Measurements from ENCODE around the gene KDELR1. TPM values are rescaled to one million over a fixed set of nuclear protein-coding genes. Genes with fewer than 3 reads are reported as not detected.

KDELR1 gene
- total and polyA plus RNA-seq, 9 of the 15 experiments (the other 6 are each of a cell fraction or from before 2014, with no cell fraction given): 6.1 to 165 (median 58.5) TPM

DNA sequence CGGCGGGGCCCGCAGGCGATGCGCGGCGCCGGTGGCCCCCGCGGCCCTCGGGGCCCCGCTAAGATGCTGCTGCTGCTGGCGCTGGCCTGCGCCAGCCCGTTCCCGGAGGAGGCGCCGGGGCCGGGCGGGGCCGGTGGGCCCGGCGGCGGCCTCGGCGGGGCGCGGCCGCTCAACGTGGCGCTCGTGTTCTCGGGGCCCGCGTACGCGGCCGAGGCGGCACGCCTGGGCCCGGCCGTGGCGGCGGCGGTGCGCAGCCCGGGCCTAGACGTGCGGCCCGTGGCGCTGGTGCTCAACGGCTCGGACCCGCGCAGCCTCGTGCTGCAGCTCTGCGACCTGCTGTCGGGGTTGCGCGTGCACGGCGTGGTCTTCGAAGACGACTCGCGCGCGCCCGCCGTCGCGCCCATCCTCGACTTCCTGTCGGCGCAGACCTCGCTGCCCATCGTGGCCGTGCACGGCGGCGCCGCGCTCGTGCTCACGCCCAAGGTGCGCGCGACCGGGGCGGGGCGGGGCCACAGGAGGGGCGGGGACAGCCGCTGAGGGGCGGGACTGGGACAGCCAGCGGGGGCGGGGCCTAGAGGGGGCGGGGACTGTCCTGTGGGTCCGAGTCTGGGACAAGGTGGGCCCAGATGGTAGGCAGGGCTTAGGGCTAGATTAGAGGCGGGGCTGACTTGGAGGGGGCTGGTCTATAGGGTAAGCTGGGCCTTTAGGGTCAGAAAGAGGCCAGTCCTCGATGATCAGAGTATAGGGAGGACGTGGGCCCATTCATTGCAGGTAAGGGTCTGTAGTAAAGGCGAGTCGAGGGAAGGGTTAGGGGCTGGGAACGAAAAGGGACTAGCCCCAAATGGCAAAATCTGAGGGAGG is 7.3 kb upstream of the KDELR1 start (continued):
- TF ChIP-seq, protein P1, sequence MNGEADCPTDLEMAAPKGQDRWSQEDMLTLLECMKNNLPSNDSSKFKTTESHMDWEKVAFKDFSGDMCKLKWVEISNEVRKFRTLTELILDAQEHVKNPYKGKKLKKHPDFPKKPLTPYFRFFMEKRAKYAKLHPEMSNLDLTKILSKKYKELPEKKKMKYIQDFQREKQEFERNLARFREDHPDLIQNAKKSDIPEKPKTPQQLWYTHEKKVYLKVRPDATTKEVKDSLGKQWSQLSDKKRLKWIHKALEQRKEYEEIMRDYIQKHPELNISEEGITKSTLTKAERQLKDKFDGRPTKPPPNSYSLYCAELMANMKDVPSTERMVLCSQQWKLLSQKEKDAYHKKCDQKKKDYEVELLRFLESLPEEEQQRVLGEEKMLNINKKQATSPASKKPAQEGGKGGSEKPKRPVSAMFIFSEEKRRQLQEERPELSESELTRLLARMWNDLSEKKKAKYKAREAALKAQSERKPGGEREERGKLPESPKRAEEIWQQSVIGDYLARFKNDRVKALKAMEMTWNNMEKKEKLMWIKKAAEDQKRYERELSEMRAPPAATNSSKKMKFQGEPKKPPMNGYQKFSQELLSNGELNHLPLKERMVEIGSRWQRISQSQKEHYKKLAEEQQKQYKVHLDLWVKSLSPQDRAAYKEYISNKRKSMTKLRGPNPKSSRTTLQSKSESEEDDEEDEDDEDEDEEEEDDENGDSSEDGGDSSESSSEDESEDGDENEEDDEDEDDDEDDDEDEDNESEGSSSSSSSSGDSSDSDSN (IDR thresholded peaks at IDR 0.05; ENCODE audit: borderline replicate concordance in 1 of 2, low read depth in 2 of 2, low read length in 2 of 2): peak in 1 of 2 experiments; percentile 69; a peak in 1 of 4 replicates
- TF ChIP-seq ZNF184 (CRISPR knock-in tag; IDR thresholded peaks at IDR 0.05) (no peak), CREM (IDR thresholded peaks at IDR 0.05; ENCODE audit: low read depth) (peak; percentile 82), PML (IDR thresholded peaks at IDR 0.05; ENCODE audit: low read length) (peak; percentile 61; the same call in 1 of the 2 replicates), SMARCB1 (IDR thresholded peaks at IDR 0.05; ENCODE audit: insufficient read length, low read depth) (no peak), JUN (IDR thresholded peaks at IDR 0.05; ENCODE audit: borderline replicate concordance, low read depth, low read length) (no peak), JUN (CRISPR knock-in tag; IDR thresholded peaks at IDR 0.05; ENCODE audit: borderline replicate concordance) (peak; percentile 10; the same call in 1 of the 2 replicates), MECOM (CRISPR knock-in tag; IDR thresholded peaks at IDR 0.05) (no peak; the same call in 1 of the 2 replicates)
- TF ChIP-seq, protein P2, sequence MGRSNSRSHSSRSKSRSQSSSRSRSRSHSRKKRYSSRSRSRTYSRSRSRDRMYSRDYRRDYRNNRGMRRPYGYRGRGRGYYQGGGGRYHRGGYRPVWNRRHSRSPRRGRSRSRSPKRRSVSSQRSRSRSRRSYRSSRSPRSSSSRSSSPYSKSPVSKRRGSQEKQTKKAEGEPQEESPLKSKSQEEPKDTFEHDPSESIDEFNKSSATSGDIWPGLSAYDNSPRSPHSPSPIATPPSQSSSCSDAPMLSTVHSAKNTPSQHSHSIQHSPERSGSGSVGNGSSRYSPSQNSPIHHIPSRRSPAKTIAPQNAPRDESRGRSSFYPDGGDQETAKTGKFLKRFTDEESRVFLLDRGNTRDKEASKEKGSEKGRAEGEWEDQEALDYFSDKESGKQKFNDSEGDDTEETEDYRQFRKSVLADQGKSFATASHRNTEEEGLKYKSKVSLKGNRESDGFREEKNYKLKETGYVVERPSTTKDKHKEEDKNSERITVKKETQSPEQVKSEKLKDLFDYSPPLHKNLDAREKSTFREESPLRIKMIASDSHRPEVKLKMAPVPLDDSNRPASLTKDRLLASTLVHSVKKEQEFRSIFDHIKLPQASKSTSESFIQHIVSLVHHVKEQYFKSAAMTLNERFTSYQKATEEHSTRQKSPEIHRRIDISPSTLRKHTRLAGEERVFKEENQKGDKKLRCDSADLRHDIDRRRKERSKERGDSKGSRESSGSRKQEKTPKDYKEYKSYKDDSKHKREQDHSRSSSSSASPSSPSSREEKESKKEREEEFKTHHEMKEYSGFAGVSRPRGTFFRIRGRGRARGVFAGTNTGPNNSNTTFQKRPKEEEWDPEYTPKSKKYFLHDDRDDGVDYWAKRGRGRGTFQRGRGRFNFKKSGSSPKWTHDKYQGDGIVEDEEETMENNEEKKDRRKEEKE (IDR thresholded peaks at IDR 0.05; ENCODE audit: borderline replicate concordance in 1 of 2, control insufficient read depth in 1 of 2, low read depth in 2 of 2, low read length in 1 of 2): no peak
- TF ChIP-seq, protein P3, sequence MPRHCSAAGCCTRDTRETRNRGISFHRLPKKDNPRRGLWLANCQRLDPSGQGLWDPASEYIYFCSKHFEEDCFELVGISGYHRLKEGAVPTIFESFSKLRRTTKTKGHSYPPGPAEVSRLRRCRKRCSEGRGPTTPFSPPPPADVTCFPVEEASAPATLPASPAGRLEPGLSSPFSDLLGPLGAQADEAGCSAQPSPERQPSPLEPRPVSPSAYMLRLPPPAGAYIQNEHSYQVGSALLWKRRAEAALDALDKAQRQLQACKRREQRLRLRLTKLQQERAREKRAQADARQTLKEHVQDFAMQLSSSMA (CRISPR knock-in tag; IDR thresholded peaks at IDR 0.05): no peak
- TF ChIP-seq, protein P4, sequence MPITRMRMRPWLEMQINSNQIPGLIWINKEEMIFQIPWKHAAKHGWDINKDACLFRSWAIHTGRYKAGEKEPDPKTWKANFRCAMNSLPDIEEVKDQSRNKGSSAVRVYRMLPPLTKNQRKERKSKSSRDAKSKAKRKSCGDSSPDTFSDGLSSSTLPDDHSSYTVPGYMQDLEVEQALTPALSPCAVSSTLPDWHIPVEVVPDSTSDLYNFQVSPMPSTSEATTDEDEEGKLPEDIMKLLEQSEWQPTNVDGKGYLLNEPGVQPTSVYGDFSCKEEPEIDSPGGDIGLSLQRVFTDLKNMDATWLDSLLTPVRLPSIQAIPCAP (CRISPR knock-in tag; IDR thresholded peaks at IDR 0.05; ENCODE audit: borderline replicate concordance): no peak
- TF ChIP-seq, protein P5, sequence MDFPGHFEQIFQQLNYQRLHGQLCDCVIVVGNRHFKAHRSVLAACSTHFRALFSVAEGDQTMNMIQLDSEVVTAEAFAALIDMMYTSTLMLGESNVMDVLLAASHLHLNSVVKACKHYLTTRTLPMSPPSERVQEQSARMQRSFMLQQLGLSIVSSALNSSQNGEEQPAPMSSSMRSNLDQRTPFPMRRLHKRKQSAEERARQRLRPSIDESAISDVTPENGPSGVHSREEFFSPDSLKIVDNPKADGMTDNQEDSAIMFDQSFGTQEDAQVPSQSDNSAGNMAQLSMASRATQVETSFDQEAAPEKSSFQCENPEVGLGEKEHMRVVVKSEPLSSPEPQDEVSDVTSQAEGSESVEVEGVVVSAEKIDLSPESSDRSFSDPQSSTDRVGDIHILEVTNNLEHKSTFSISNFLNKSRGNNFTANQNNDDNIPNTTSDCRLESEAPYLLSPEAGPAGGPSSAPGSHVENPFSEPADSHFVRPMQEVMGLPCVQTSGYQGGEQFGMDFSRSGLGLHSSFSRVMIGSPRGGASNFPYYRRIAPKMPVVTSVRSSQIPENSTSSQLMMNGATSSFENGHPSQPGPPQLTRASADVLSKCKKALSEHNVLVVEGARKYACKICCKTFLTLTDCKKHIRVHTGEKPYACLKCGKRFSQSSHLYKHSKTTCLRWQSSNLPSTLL (IDR thresholded peaks at IDR 0.05): no peak
- TF ChIP-seq, protein P6, sequence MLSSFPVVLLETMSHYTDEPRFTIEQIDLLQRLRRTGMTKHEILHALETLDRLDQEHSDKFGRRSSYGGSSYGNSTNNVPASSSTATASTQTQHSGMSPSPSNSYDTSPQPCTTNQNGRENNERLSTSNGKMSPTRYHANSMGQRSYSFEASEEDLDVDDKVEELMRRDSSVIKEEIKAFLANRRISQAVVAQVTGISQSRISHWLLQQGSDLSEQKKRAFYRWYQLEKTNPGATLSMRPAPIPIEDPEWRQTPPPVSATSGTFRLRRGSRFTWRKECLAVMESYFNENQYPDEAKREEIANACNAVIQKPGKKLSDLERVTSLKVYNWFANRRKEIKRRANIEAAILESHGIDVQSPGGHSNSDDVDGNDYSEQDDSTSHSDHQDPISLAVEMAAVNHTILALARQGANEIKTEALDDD (IDR thresholded peaks at IDR 0.05): peak; percentile 40; the same call in 1 of the 2 replicates

Data from K562 (cell line).